Endothelial cell of umbilical vein (primary cell): ENCODE measurements around the gene MAPK4. TPM values are rescaled to one million over a fixed set of nuclear protein-coding genes. Genes with fewer than 3 reads are reported as not detected.

Experiments
- BruUV-seq: library from RNA; stranded (reverse); fragments of 400-500 nt; replicated peaks from 2 replicates; lab custom pipeline; 2021; lab: Mats Ljungman, UMichigan
- CTCF ChIA-PET: fragments of 300-600, 350-600 bp; sonication (Branson Sonifier 250); formaldehyde crosslinking; loops from one replicate; lab custom pipeline; 2021; ENCODE audit warnings: antibody characterized with exemption, inconsistent platforms; lab: Charles Lee
- POLR2A ChIA-PET: fragments of 300-600, 350-600 bp; sonication (Branson Sonifier 250); formaldehyde crosslinking; loops from one replicate; lab custom pipeline; 2021; ENCODE audit warnings: antibody characterized with exemption, inconsistent platforms; lab: Charles Lee
- DNase-seq: peaks from one replicate; pipeline ENCODE4 v3.0.0-alpha.2; 2011; ENCODE audit warnings: low read depth, low spot score
- FAIRE-seq: peaks from 2 replicates; lab custom pipeline; 2011; peaks lifted over from hg19 to GRCh38; lab: Jason Lieb, UNC
- H2AFZ ChIP-seq: 2 replicates; pipeline ENCODE4 v1.6.0; 2012; ENCODE audit warnings: low read depth, low read length, control low read depth, inconsistent platforms
- H3K27ac ChIP-seq: 2 replicates; pipeline ENCODE4 v1.5.1; 2011; ENCODE audit warnings: low read depth, mild to moderate bottlenecking, control low read depth, low read length, moderate library complexity; ENCODE audit not compliant: insufficient read depth
- H3K27me3 ChIP-seq, 2 experiments: 2 replicates each; pipeline versions ENCODE4 v1.6.0 to v1.6.1; 2011; ENCODE audit warnings: low read length in 2 of 2, mixed read lengths in 1 of 2; ENCODE audit not compliant: control insufficient read depth in 2 of 2, insufficient read depth in 2 of 2
- H3K36me3 ChIP-seq, 2 experiments: 2 replicates in 1 of 2; 3 replicates in 1 of 2; pipeline ENCODE4 v1.5.1; 2011; ENCODE audit warnings: low read length in 2 of 2, mild to moderate bottlenecking in 1 of 2, moderate library complexity in 1 of 2; ENCODE audit not compliant: control insufficient read depth in 2 of 2, insufficient read depth in 2 of 2; ENCODE audit errors: extremely low read depth in 1 of 2
- H3K4me1 ChIP-seq: 3 replicates; pipeline ENCODE4 v1.5.1; 2011; ENCODE audit warnings: mild to moderate bottlenecking, low read length; ENCODE audit not compliant: control insufficient read depth, insufficient read depth; ENCODE audit errors: extremely low read depth
- H3K4me2 ChIP-seq: 2 replicates; pipeline ENCODE4 v1.6.1; 2011; ENCODE audit warnings: low read length, control low read depth, mixed read lengths; ENCODE audit not compliant: insufficient read depth
- H3K4me3 ChIP-seq, 3 experiments: fragments of 200-600 bp in 1 of 3; sonication (generic), shearing (Covaris generic) in 1 of 3; replicated peaks in 1 of 3; 2 replicates each; pipeline ENCODE4 v1.5.1; 2011 to 2016; ENCODE audit warnings: control low read depth in 3 of 3, low read length in 3 of 3, mild to moderate bottlenecking in 2 of 3, inconsistent platforms in 1 of 3, low read depth in 1 of 3, moderate library complexity in 1 of 3; ENCODE audit not compliant: insufficient read depth in 1 of 3
- H3K79me2 ChIP-seq: 2 replicates; pipeline ENCODE4 v1.6.0; 2012; ENCODE audit warnings: low read length, inconsistent platforms; ENCODE audit not compliant: control insufficient read depth, insufficient read depth
- H3K9ac ChIP-seq: replicated peaks from 2 replicates; pipeline ENCODE3; 2011; ENCODE audit warnings: low read length, control low read depth; ENCODE audit not compliant: insufficient read depth; ENCODE audit errors: extremely low read depth
- H3K9me1 ChIP-seq: replicated peaks from 3 replicates; pipeline ENCODE4 v1.6.0; 2011; ENCODE audit warnings: mild to moderate bottlenecking, low read length; ENCODE audit not compliant: control insufficient read depth, insufficient read depth; ENCODE audit errors: extremely low read depth
- H3K9me3 ChIP-seq: replicated peaks from 2 replicates; pipeline ENCODE4 v1.5.1; 2012; ENCODE audit warnings: low read length, inconsistent platforms; ENCODE audit not compliant: control insufficient read depth, insufficient read depth
- H4K20me1 ChIP-seq: replicated peaks from 2 replicates; pipeline ENCODE3; 2011; ENCODE audit warnings: mild to moderate bottlenecking, low read length; ENCODE audit not compliant: control insufficient read depth, insufficient read depth; ENCODE audit errors: extremely low read depth
- CTCF ChIP-seq, 2 donors: IDR thresholded peaks; 1 replicate in 1 of 2; 2 replicates in 1 of 2; pipeline ENCODE4 v1.5.1; 2011; ENCODE audit warnings: low read length in 2 of 2, mild to moderate bottlenecking in 2 of 2, moderate library complexity in 2 of 2, control low read depth in 1 of 2, inconsistent platforms in 1 of 2, low read depth in 1 of 2; ENCODE audit not compliant: insufficient read depth in 1 of 2; ENCODE audit errors: extremely low read depth in 1 of 2
- EZH2 ChIP-seq: IDR thresholded peaks from 2 replicates; pipeline ENCODE4 v1.6.1; 2012; ENCODE audit warnings: borderline replicate concordance, low read depth, mild to moderate bottlenecking, moderate library complexity, low read length, inconsistent platforms; ENCODE audit not compliant: severe bottlenecking
- FOS ChIP-seq: IDR thresholded peaks from 2 replicates; pipeline ENCODE4 v1.6.1; 2011; ENCODE audit warnings: mild to moderate bottlenecking, low read length, moderate library complexity, borderline replicate concordance; ENCODE audit not compliant: insufficient read depth
- GATA2 ChIP-seq: IDR thresholded peaks from 2 replicates; pipeline ENCODE4 v1.7.0; 2011; ENCODE audit warnings: low read depth, mild to moderate bottlenecking, moderate library complexity, mixed read lengths, low read length; ENCODE audit not compliant: insufficient read length, insufficient read depth
- JUN ChIP-seq: IDR thresholded peaks from 2 replicates; pipeline ENCODE4 v1.6.1; 2011; ENCODE audit warnings: borderline replicate concordance, low read depth; ENCODE audit not compliant: insufficient read length, insufficient read depth
- MAX ChIP-seq: IDR thresholded peaks from 2 replicates; pipeline ENCODE4 v1.6.1; 2011; ENCODE audit not compliant: insufficient read depth, insufficient read length
- MYC ChIP-seq: IDR thresholded peaks from one replicate; pipeline ENCODE4 v1.6.1; 2011; ENCODE audit warnings: mild to moderate bottlenecking, low read depth, low read length
- POLR2A ChIP-seq: IDR thresholded peaks from 2 replicates; pipeline ENCODE4 v1.6.1; 2012; ENCODE audit warnings: low read depth, mild to moderate bottlenecking, control low read depth, low read length
- POLR2AphosphoS5 ChIP-seq: IDR thresholded peaks from 2 replicates; pipeline ENCODE4 v1.6.1; 2012; ENCODE audit warnings: low read depth, mild to moderate bottlenecking, control low read depth, low read length, moderate library complexity; ENCODE audit not compliant: insufficient read depth
- dilution Hi-C: fragments of 300-500 bp; cut with MboI; formaldehyde crosslinking; loops from one replicate; pipeline ENCODE4 v1.15.0; 2019; ENCODE audit warnings: low sequenced_read_pairs; ENCODE audit not compliant: extremely low pct_ligation_motif_present
- intact Hi-C: fragments of 100-400 bp; cut with micrococcal nuclease; formaldehyde crosslinking; loops from one replicate; pipeline ENCODE4 v1.10.0; 2022
- polyA plus RNA-seq, 4 experiments: library from polyadenylated mRNA; depleted of rRNA in 3 of 4; stranded (reverse) in 3 of 4; unstranded in 1 of 4; fragments of >200 nt; gene quantifications; 2 replicates each; pipeline versions ENCODE4 v1.2.1 to v1.2.3, GENCODE V29; 2011 to 2012; ENCODE audit warnings: missing spikeins in 1 of 4
- total RNA-seq: library from RNA; stranded (reverse); gene quantifications from 2 replicates; pipeline ENCODE4 v1.2.3, GENCODE V29; 2021

The MAPK4 gene
- total and polyA plus RNA-seq, 2 donors (not counting 3 experiments of a cell fraction or from before 2014, with no cell fraction given): not detected

- Histone ChIP-seq H3K4me1 (no peaks in the 10 kb centered on the region), H3K79me2 (no peaks in the 10 kb centered on the region), H3K9ac (no peak overlapping the region), H3K4me2 (no peak overlapping the region), H3K4me3 (no peak overlapping the region), H3K27me3 (no peaks in the 10 kb centered on the region), H2AFZ (no peak overlapping the region), H3K9me1 (no peaks in the 10 kb centered on the region), H3K36me3 (no peaks in the 10 kb centered on the region), H4K20me1 (no peaks in the 10 kb centered on the region), H3K9me3 (no peaks in the 10 kb centered on the region), H3K27ac (no peak overlapping the region)
- dilution Hi-C loops: no loop called here
- ChIA-PET POLR2A (no interaction called here), CTCF (no interaction called here)
- intact Hi-C loops: no loop called here
- TF ChIP-seq FOS (no peak), GATA2 (no peak)
- no TSS peak for BruUV-seq
- FAIRE-seq: no peak
- DNase-seq: no peak
These were observed 164.9 kb downstream of the MAPK4 start for GRCh38 chr18:50724751-50725151.

GRCh38 chr18:50726960-50727589, 167.2 kb downstream of the MAPK4 start:
- TF ChIP-seq POLR2AphosphoS5 (no peak), GATA2 (no peak), EZH2 (no peak), MYC (no peak), MAX (no peak), JUN (no peak), POLR2A (no peak), CTCF (IDR thresholded peaks at IDR 0.05; ENCODE audit: extremely low read depth in 1 of 2, insufficient read depth in 1 of 2, low read depth in 1 of 2, low read length in 2 of 2) (no peak), FOS (no peak)
- no peak for DNase-seq
- no peak overlapping the region for H2AFZ ChIP-seq
- intact Hi-C loops (no loop called here), dilution Hi-C loops (no loop called here)
- no peaks in the 10 kb centered on the region for H3K79me2 ChIP-seq
- H3K9ac ChIP-seq: no peak overlapping the region
- H3K9me1 ChIP-seq: no peaks in the 10 kb centered on the region
- H3K36me3 ChIP-seq: no peaks in the 10 kb centered on the region
- ChIA-PET POLR2A (no interaction called here), CTCF (no interaction called here)
- no TSS peak for BruUV-seq
- H3K9me3 ChIP-seq: no peaks in the 10 kb centered on the region
- no peak overlapping the region for H3K4me3 ChIP-seq
- no peaks in the 10 kb centered on the region for H4K20me1 ChIP-seq
- no peaks in the 10 kb centered on the region for H3K27me3 ChIP-seq
- no peak overlapping the region for H3K4me2 ChIP-seq
- no peak overlapping the region for H3K27ac ChIP-seq
- no peak for FAIRE-seq
- H3K4me1 ChIP-seq: no peaks in the 10 kb centered on the region
